ENCODE measurements around the gene MAMSTR. TPM values are rescaled to one million over a fixed set of nuclear protein-coding genes. Genes with fewer than 3 reads are reported as not detected.

Gene MAMSTR
- total and polyA plus RNA-seq, 12 donors, result 1.9 to 7.5 (median 3.4) TPM

- intact Hi-C loops (cut with DNase I), result loop anchor here in 5 of 10 donors (2.0 to 10.0 kb wide), 3 partner anchors 14 to 94 kb away; partner anchors contain the start of genes NTN5 (in 3 of the 5) and CA11 (in 1 of the 5)
- DNase-seq (peak; percentile 95 to 97), ATAC-seq (peak; percentile 82 to 90 (median 86))
- H3K4me1 ChIP-seq, result peaks cover 0 to 36% (median 19%) of the 10 kb centered on the region in 9 donors
- H3K27ac ChIP-seq, result peak overlapping the region; percentile 81 to 97 (median 94)
- peaks cover 0 to 21% (median 0%) of the 10 kb centered on the region in 7 donors for H3K27me3 ChIP-seq
- peak in 8 of 9 donors; percentile 12 to 73 (median 36) for TF ChIP-seq CTCF (IDR thresholded peaks at IDR 0.05)
- H3K4me3 ChIP-seq, result peak overlapping the region; percentile 60 to 84 (median 71)
- 1 to 2% methylated on average over 61 to 95 of the region's 96 CpGs for WGBS, 2 donors
- H3K36me3 ChIP-seq, result peaks cover 0 to 24% (median 0%) of the 10 kb centered on the region in 9 donors
- H3K9me3 ChIP-seq, result no peaks in the 10 kb centered on the region
Measured at GRCh38 chr19:48738557-48739403, 19.3 kb upstream of the MAMSTR start.

- Histone ChIP-seq H3K27ac (peak overlapping the region in 1 of 10 donors; percentile 48), H3K36me3 (peaks cover 0 to 37% (median 5%) of the 10 kb centered on the region in 9 donors), H3K4me3 (peak overlapping the region in 6 of 10 donors; percentile 63 to 83 (median 71)), H3K4me1 (peaks cover 0 to 36% (median 19%) of the 10 kb centered on the region in 9 donors), H3K27me3 (peaks cover 0 to 21% (median 0%) of the 10 kb centered on the region in 7 donors), H3K9me3 (no peaks in the 10 kb centered on the region)
- DNase-seq (no peak), ATAC-seq (peak in 2 of 8 donors; percentile 2 to 5)
- WGBS, 2 donors, result 52 to 59% methylated on average over 22 of the region's 22 CpGs
- TF ChIP-seq CTCF (IDR thresholded peaks at IDR 0.05), result no peak
- intact Hi-C loops (cut with DNase I), result loop anchor here in 4 of 10 donors (10.0 kb wide), 2 partner anchors 63 to 93 kb away; partner anchors contain the start of genes NTN5 (in 3 of the 4) and CA11 (in 1 of the 4)
Measured at GRCh38 chr19:48737360-48737998, 18.0 kb upstream of the MAMSTR start.

DNA sequence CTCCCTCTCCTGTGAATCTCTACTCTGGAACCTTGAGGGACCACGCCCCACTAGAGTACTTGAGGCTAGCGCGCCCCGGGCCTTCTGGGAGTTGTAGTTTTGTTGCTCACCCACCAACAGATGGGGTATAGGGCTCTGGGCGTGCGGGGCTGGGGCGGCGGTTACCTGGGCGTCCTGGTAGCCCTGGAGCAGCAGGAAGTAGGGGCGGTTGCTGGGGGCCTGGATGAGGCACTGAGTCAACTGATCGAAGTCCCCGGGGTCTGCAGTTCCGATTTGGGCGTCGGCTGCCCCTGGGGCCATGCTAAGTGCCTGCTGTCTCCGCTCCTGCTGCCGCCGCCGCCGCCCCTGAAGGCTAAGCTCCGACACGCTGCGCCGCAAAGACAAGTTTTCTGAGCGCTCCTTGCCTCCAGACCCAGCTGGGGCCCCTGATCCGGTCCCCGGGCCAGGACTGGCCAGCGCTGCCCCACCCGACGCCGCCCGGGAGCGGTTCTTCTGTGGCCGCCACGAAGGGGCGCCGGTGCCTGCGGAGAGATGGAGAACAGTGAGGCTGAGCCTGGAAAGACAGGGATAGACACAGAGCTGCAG lies 15.6 kb upstream of the MAMSTR start:
- Histone ChIP-seq H3K4me3 (no peak overlapping the region), H3K36me3 (peaks cover 0 to 61% (median 5%) of the 10 kb centered on the region in 9 donors), H3K27me3 (peaks cover 0 to 12% (median 0%) of the 10 kb centered on the region in 7 donors), H3K9me3 (no peaks in the 10 kb centered on the region), H3K27ac (no peak overlapping the region), H3K4me1 (peaks cover 0 to 21% (median 14%) of the 10 kb centered on the region in 9 donors)
- intact Hi-C loops (cut with DNase I), result loop anchor here in 4 of 10 donors (10.0 kb wide), 2 partner anchors 60 to 90 kb away; partner anchors contain the start of genes NTN5 (in 3 of the 4) and CA11 (in 1 of the 4)
- 36 to 45% methylated on average over 38 of the region's 38 CpGs for WGBS, 2 donors
- no peak for ATAC-seq
- no peak for DNase-seq
- TF ChIP-seq CTCF (IDR thresholded peaks at IDR 0.05), result no peak

Measured in heart right ventricle (tissue), 16 donors.